BE2C (cell line): ENCODE measurements around the gene SMS.

Source experiments
- DNase-seq: peaks from one replicate; pipeline ENCODE4 v3.0.0-alpha.2; 2020
- H3K27me3 ChIP-seq: fragments of 250-450 bp; sonication (Bioruptor Pico); 2 replicates; pipeline ENCODE4 v1.5.1; 2020; ENCODE audit warnings: mild to moderate bottlenecking
- H3K36me3 ChIP-seq: fragments of 250-450 bp; sonication (Bioruptor Pico); 2 replicates; pipeline ENCODE4 v1.5.1; 2020; ENCODE audit warnings: mild to moderate bottlenecking
- H3K4me1 ChIP-seq: fragments of 250-450 bp; sonication (Bioruptor Pico); 2 replicates; pipeline ENCODE4 v1.5.1; 2020
- H3K4me3 ChIP-seq: 2 replicates; pipeline ENCODE4 v1.5.1; 2011; ENCODE audit warnings: low read depth, low read length
- H3K9me3 ChIP-seq: fragments of 250-450 bp; sonication (Bioruptor Pico); 2 replicates; pipeline ENCODE4 v1.5.1; 2020
- TF ChIP-seq, protein P1 (sequence below): IDR thresholded peaks from 2 replicates; pipeline ENCODE4 v1.5.1; 2012; ENCODE audit warnings: mild to moderate bottlenecking, low read depth, low read length

SMS gene

DNA sequence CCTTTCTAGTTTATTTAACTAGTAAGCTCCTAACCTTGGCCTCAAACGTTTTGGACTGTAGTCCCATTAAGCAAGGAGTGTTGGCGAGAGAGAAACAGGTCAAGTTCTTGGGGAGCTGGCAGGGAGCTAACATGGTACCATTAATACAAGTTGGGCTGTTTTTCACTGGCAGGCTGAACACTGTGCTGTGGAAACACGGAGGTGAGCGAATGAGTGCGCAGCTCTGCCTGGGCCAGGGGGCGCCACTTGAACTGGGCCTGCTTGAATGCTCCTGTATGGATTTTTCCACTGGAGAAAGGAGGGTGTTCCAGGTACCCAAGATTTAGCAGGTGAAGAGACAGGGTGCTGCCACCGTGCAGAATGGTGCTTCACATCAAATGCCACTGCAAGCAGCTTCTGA lies 7.4 kb upstream of the SMS start:
- Histone ChIP-seq H3K27me3 (no peaks in the 10 kb centered on the region), H3K4me1 (no peaks in the 10 kb centered on the region), H3K4me3 (no peak overlapping the region), H3K9me3 (no peaks in the 10 kb centered on the region), H3K36me3 (no peaks in the 10 kb centered on the region)
- TF ChIP-seq, protein P1, sequence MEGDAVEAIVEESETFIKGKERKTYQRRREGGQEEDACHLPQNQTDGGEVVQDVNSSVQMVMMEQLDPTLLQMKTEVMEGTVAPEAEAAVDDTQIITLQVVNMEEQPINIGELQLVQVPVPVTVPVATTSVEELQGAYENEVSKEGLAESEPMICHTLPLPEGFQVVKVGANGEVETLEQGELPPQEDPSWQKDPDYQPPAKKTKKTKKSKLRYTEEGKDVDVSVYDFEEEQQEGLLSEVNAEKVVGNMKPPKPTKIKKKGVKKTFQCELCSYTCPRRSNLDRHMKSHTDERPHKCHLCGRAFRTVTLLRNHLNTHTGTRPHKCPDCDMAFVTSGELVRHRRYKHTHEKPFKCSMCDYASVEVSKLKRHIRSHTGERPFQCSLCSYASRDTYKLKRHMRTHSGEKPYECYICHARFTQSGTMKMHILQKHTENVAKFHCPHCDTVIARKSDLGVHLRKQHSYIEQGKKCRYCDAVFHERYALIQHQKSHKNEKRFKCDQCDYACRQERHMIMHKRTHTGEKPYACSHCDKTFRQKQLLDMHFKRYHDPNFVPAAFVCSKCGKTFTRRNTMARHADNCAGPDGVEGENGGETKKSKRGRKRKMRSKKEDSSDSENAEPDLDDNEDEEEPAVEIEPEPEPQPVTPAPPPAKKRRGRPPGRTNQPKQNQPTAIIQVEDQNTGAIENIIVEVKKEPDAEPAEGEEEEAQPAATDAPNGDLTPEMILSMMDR = no peak
- DNase-seq = no peak

DNA sequence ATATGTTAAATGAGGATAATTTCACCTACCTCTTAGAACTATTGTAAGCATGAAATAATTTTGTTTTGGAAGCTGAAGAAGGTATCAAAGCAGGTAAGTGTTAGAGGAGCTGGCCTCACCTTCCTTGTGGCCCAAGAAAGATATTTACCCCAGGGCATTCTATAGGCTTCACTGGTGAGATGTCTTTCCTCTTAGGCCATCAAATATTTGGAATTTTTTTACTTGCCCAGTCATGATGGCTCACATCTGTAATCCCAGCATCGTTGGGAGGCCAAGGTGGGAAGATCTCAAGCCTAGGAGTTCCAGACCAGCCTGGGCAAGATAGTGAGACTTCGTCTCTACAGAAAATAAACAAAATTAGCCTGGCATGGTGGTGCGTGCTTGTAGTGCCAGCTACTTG lies 6.1 kb upstream of the SMS start:
- Histone ChIP-seq H3K27me3 (no peaks in the 10 kb centered on the region), H3K4me3 (no peak overlapping the region), H3K9me3 (no peaks in the 10 kb centered on the region), H3K4me1 (no peaks in the 10 kb centered on the region), H3K36me3 (no peaks in the 10 kb centered on the region)
- no peak for DNase-seq
- TF ChIP-seq, protein P1 = no peak

DNA sequence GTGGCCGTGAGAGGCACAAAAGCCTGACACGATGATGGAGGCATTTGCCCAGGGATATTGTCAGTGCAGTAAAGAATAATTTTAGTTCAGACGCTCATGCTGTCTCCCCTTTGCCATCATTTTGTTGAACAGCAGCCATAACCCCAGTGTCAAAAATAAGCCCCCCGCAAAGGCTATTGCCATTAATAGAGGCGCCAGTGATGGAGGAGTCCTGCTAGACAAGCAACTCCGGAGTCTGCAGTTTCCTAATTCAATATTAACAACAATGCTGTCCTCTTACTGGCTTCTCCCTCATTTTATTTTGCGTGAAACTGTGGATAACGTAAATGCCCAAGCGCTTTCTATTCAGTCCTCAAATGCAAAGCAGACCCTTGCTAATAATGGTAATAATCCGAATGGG lies 603 bp upstream of the SMS start:
- DNase-seq = no peak
- Histone ChIP-seq H3K36me3 (no peaks in the 10 kb centered on the region), H3K27me3 (no peaks in the 10 kb centered on the region), H3K4me3 (peak overlapping the region; percentile 50), H3K4me1 (no peaks in the 10 kb centered on the region), H3K9me3 (no peaks in the 10 kb centered on the region)
- TF ChIP-seq, protein P1 = no peak

DNA sequence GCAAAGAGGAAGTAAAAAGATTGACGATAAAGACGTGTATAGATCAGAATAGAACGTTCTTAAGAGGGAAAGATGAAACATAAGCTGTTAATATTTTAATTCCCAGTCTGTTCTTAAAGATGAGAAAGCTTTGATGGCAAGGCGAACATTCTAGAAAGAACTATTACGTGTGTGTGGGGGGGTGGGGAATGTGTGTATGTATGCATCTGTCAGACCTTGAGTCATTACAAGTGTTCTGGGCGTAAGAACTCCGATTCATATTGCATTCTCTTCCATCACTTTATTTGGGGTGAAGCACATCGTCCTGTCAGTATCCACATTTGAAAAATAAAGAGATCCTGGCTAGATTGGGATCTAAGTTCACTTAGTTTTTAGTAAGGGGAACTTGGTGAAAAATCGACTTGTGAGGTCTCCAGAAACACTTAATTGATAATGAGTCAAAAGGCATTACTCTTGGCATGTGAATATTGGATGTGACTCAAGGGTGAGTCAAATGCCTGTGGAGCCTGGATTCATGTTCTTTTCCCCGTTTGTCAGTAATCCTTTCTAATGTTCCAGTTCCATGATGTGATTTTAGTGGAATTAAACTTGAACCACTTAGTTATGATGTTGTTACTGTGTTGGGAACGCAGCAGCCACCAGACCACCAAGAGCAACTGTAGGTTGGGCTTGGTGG lies 3.1 kb downstream of the SMS start:
- Histone ChIP-seq H3K4me3 (no peak overlapping the region), H3K9me3 (no peaks in the 10 kb centered on the region), H3K27me3 (no peaks in the 10 kb centered on the region), H3K36me3 (no peaks in the 10 kb centered on the region), H3K4me1 (no peaks in the 10 kb centered on the region)
- TF ChIP-seq, protein P1 = no peak
- no peak for DNase-seq

DNA sequence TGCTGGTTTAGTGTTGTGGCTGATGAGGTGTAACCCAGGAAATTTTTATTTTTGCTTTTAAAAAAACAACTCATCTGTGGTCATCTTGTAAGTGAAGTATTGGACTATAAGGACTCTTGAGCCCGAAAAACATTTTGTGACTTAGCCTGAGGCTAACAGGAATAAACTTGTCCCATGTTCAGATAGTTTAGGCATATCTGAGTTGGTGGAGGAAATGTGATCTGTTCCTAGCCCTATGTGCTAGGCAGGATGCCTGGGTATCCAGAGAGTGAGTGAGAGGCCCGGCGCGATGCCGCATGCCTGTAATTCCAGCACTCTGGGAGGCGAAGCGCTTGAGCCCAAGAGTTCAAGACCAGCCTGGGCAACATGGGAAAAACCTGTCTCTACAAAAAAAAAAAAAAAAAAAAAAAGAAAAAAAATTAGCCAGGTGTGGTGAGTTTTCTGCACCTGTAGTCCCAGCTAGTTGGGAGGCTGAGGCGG lies 3.7 kb downstream of the SMS start:
- H3K4me1 ChIP-seq = no peaks in the 10 kb centered on the region; the same call in 1 of the 2 replicates

More for the DNA sequence above, 3.7 kb downstream of the SMS start:
- Histone ChIP-seq H3K9me3 (no peaks in the 10 kb centered on the region), H3K4me3 (no peak overlapping the region), H3K27me3 (no peaks in the 10 kb centered on the region), H3K36me3 (no peaks in the 10 kb centered on the region)
- DNase-seq = no peak
- TF ChIP-seq, protein P1 = no peak
